Urothelium cell line (cell line): ENCODE results near the gene GNG7.
"Not testable (repeated sequence)": the region's sequence is repeated elsewhere in the genome, so short reads cannot be mapped to it uniquely, and the experiment has no call there.

Experiments
- DNase-seq: peaks from one replicate; pipeline ENCODE4 v3.0.0; 2011; ENCODE audit warnings: low spot score, mixed read lengths
- FAIRE-seq: peaks from 2 replicates; lab custom pipeline; 2011; peaks lifted over from hg19 to GRCh38; lab: Jason Lieb, UNC

GNG7 gene

GRCh38 chr19:2678044-2678671 lies 24.3 kb downstream of the GNG7 start:
- FAIRE-seq: no peak

DNA sequence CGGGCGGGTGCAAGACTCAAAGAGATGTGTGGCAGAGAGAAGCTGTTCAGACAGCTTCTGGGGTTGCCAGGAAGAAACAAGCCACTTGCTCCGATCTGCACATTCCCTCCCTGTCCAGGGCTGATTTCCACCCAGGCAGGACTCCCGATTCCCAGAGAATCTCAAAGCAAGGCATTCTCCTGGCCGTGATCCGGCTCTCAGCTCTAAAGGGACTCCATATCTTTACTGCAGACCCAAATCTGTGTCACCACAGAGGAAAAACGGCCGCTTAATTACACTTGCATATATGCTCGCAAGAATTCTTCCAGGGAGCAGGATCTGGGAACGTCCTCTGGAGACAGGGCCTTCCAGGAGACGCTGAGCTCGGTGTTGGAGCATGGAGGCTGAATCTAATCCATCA lies 25.7 kb downstream of the GNG7 start:
- DNase-seq: no peak
- FAIRE-seq: no peak

More at GRCh38 chr19:2678044-2678671, 24.3 kb downstream of the GNG7 start:
- no peak for DNase-seq

- DNase-seq: no peak
- no peak for FAIRE-seq
Observed at GRCh38 chr19:2675892-2676291, 26.6 kb downstream of the GNG7 start.

GRCh38 chr19:2670217-2670616 lies 32.3 kb downstream of the GNG7 start:
- DNase-seq: no peak

DNA sequence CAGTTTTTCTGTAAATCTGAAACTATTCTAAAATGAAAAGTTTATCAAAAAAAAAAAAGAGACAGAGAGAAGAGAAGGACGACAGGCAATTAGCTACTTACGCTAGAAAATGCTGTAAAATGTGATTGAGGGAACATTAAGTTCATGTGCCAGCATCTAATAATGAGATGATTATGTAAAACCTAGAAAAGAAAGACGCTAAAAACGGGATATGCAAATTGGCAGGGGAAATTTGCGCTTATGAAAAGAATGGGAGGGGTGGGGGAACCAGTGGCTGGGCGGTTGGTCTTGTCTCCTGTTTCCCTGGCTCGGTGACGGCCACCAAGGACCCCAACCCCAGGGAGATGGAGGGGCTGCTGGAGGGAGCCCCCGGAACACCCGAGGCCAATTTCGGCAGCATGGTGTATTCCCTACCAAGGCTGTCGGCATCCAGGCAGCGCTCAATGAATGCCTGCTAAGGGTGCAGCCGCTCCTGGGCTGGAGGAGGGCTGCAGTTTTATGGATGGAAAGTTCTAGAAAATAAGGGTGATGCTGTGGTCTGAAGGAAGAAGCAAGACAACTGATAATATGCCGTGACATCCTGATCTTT lies 34.2 kb downstream of the GNG7 start:
- DNase-seq: no peak
- no peak for FAIRE-seq

More at GRCh38 chr19:2670217-2670616, 32.3 kb downstream of the GNG7 start:
- FAIRE-seq: no peak

DNA sequence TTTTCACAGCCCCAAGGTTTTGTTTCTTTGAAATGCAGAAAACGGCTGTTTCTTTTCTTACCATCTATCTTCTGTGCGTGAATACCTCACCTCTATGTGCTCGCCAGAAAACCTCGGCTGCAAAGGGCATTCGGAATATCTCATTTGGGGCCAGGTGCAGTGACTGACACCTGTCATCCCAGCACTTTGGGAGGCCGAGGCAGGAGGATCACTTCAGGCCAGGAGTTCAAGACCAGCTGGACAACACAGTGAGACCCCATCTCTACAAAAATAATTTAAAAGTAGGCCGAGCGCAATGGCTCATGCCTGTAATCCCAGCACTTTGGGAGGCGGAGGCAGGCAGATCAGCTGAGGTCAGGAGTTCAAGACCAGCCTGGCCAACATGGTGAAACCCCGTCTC lies 35.1 kb downstream of the GNG7 start:
- not testable (repeated sequence) for DNase-seq, FAIRE-seq

GRCh38 chr19:2666344-2666994 lies 36.0 kb downstream of the GNG7 start:
- no peak for DNase-seq
- FAIRE-seq: no peak

DNA sequence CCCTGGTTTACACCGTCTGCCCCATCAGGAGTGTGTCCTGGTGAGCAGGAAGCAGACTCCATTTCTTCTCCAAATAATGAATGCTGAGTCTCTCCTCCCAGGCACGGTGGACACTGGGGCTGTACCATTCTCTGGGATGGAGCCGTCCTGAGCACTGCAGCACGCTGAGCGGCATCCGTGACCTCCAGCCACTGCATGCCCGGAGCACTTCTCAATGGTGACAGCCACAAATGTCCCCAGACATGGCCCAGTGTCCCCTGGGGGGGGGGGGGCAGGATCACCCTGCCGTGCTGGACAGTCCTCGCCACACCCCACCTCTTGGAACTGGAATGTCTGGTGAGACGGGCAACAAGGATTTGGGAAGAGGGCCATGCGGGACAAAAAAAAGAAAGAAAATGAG lies 37.4 kb downstream of the GNG7 start:
- no peak for FAIRE-seq
- DNase-seq: no peak

DNA sequence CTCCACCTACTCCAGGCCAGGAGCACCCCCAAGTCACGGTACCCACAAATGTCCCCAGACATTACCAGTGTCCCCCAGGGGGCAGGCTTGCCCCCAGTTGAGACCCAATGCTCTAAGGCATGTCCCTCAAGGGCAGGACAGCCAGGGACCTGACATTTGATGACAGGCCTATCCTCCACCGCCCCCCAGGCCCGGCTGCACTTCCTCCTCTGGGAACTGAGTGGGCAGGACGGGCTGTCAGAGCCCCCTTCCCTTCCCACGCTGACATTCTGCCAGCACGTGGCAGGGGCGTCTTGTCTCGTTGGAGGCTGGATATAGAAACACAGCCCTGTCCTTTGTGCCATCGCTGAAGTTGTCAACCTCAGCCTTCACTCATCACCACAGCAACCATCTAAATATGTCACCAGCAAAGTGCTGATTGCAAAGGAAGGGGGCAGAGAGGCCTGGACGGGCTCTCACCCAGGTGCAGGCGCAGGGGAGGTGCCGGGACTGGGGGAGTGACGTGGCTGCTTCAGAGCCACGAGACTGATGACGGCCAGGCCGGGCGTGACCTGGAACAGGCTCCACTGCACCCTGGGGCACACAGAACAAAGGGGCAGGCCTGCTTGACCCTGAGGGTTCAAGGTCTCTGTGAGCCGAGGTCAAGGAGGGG lies 38.4 kb downstream of the GNG7 start:
- DNase-seq (no peak), FAIRE-seq (no peak)

GRCh38 chr19:2661615-2662014 lies 40.9 kb downstream of the GNG7 start:
- FAIRE-seq (no peak), DNase-seq (no peak)

GRCh38 chr19:2659856-2660432 lies 42.5 kb downstream of the GNG7 start:
- no peak for DNase-seq

GRCh38 chr19:2656533-2656932 lies 46.0 kb downstream of the GNG7 start:
- DNase-seq (no peak), FAIRE-seq (no peak)

More at GRCh38 chr19:2659856-2660432, 42.5 kb downstream of the GNG7 start:
- FAIRE-seq: no peak

DNA sequence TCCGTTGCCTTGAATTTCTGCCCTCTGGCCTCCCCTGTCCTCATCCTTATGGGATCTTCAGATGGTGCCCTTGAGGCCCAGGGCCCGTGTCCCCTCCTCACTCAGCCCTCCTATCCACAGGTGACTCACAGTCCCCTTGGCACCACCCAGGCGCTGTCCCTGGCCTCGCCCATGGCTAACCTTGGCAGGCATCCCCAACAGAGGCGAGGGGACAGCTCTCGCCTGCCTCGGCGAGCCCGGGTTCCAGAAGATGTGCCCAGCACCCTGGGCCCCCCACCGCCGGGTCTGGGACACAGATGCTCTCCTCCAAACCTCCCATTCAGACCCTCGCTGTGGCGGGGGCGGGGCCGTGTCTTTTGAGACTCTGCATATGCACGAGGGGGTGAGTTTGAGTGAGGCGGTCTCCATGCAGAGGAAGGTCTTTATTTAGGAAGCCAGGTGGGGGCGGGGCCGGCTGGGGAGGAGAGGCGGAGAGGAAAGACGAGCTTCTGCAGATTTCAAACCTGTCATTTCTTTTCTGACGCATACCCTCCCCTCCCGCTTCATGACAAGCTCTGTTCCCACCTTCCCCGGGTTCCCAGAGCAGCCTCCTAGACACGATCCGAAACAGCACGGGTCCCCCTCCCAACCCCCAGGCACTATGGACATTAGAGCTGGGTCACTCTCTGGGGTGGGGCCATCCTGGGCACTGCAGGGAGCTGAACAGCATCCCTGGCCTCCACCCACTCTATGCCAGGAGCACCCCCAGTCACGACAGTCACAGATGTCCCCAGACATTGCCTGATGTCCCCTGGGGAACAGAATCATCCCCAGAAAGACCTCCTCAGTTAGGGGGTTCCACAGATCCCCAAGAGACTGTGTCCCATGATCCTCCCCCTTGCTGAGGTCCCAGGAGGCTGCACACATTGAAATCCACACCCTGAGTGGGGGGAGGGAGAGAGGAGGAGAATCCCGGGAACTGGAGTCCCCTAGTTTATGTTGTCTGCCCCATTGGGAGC lies 48.5 kb downstream of the GNG7 start:
- FAIRE-seq (no peak), DNase-seq (no peak)

- DNase-seq (no peak), FAIRE-seq (no peak)
Observed at GRCh38 chr19:2653218-2653617, 49.3 kb downstream of the GNG7 start.

DNA sequence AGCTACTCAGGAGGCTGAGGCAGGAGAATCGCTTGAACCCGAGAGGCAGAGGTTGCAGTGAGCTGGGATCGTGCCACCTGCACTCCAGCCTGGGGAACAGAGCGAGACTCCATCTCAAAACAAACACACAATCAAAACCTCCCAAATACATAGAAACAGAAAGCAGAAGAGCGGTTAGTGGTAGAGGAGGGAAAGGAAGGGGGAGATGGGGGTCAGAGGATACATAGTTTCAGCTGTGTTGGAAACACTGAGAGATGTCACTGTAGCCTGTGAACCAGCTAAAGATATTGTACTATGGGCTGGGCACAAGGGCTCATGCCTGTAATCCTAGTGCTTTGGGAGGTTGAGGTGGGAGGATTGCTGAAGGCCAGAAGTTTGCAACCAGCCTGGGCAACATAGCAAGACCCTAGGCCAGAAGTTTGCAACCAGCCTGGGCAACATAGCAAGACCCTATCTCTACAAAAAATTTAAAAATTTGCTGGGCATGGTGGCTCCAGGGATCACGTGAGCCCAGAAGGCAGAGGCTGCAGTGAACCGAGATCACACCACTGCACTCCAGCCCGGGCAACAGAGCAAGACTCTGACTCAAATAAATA lies 49.9 kb downstream of the GNG7 start:
- FAIRE-seq (no peak), DNase-seq (no peak)

DNA sequence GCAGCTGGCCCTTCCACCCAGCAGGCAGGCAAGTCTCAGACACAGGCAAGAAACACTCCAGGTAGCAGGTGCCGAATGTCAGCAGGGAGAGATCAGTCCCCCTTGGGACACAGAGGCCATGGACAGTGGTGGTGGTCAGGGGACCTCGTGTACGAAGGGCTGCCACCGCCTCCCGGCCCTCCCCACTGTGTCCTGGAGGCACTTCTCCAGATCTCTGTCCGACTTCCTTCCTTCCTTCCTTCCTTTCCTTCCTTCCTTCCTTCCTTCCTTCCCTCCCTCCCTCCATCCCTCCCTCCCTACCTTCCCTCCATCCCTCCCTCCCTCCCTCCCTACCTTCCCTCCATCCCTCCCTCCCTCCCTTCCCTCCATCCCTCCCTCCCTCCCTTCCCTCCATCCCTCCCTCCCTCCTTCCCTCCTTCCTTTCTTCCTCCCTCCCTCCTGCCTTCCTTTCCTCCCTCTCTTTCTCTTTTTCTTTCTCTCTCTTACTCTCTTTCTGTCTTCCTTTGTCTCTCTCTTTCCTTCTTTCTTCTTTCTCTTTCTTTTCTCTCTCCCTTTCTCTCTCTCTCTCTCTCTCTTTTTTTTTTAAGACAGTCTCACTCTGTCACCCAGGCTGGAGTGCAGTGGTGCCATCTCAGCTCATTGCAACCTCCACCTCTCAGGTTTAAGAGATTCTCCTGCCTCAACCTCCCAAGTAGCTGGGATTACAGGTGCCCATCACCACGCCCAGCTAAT lies 51.3 kb downstream of the GNG7 start:
- not testable (repeated sequence) for FAIRE-seq, DNase-seq

DNA sequence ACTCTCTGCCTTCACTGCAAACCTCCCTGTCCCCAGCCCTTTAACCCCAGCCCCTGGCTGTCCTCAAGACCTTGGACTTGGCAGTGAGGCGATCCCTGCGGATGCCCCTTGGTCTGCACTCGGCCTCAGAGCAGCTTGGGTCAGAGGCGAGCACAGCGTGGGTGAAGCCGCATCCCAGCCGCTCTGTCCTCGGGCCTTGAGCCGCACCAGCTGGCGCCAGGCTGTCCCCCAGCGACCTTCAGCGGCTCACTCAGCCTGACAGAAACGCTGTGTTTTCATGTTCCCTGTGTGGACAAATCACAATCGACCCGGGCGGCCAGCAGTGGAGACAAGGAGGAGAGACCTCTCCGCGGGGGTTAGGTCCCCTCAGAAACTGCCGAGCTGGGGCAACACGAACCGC lies 52.0 kb downstream of the GNG7 start:
- DNase-seq: no peak
- no peak for FAIRE-seq

DNA sequence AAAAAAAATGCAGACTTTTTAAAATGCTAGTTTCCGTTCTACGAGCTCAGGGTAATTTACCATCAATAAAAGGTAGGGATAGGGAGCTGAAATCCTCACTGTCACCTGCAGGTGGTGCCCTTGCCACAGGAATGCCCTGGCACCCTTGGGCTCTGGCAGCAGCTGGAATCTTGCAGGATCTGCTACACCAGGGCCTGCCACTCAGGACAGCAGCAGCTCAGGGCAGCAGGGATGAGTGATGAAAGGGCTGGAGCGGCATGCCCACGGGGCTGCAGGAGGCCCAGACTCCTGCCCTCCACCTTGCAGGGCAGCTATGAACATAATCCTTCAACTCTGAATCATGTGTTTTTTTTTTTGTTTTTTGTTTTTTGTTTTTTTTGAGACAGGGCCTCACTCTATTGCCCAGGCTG lies 54.0 kb downstream of the GNG7 start:
- peak; percentile 73 for DNase-seq
- FAIRE-seq: no peak

- DNase-seq (no peak), FAIRE-seq (no peak)
Observed at GRCh38 chr19:2648099-2648498, 54.4 kb downstream of the GNG7 start.
